Osteocyte (in vitro differentiated cells): ENCODE results near the gene VSIR. TPM values are rescaled to one million over a fixed set of nuclear protein-coding genes. Genes with fewer than 3 reads are reported as not detected.
A peak's percentile ranks its signal among the peaks of the same experiment; 100 is the strongest.

Source experiments
- DNase-seq: peaks from one replicate; pipeline ENCODE4 v3.0.0; 2021; ENCODE audit warnings: mixed read lengths; ENCODE audit not compliant: unreplicated experiment; ENCODE audit errors: extremely low spot score
- H3K27ac Mint-ChIP-seq: one replicate; pipeline ENCODE4 v1.8.0; 2021; ENCODE audit warnings: mild to moderate bottlenecking, mixed read lengths; ENCODE audit not compliant: unreplicated experiment
- H3K27me3 Mint-ChIP-seq: one replicate; pipeline ENCODE4 v1.8.0; 2021; ENCODE audit warnings: mixed read lengths; ENCODE audit not compliant: unreplicated experiment
- H3K36me3 Mint-ChIP-seq: one replicate; pipeline ENCODE4 v1.8.0; 2021; ENCODE audit warnings: mixed read lengths; ENCODE audit not compliant: unreplicated experiment
- H3K4me1 Mint-ChIP-seq: one replicate; pipeline ENCODE4 v1.8.0; 2021; ENCODE audit warnings: mixed read lengths; ENCODE audit not compliant: unreplicated experiment
- H3K4me3 Mint-ChIP-seq: one replicate; pipeline ENCODE4 v1.8.0; 2021; ENCODE audit warnings: mild to moderate bottlenecking, moderate library complexity, mixed read lengths; ENCODE audit not compliant: unreplicated experiment
- H3K9me3 Mint-ChIP-seq: one replicate; pipeline ENCODE4 v1.8.0; 2021; ENCODE audit warnings: mixed read lengths; ENCODE audit not compliant: unreplicated experiment
- CTCF ChIP-seq: fragments of 200-600 bp; sonication (generic); IDR thresholded peaks from 2 replicates; pipeline ENCODE4 v1.5.0; 2021; ENCODE audit warnings: antibody characterized with exemption, mild to moderate bottlenecking, moderate library complexity
- total RNA-seq: library from RNA; stranded (reverse); gene quantifications from 2 replicates; pipeline ENCODE4 v1.2.1, GENCODE V29; 2021

VSIR gene
- total RNA-seq, 1 donor from 2014 or later = 0.75 TPM

- Mint-ChIP-seq H3K27ac (no peak overlapping the region), H3K9me3 (no peaks in the 10 kb centered on the region), H3K4me3 (no peak overlapping the region), H3K27me3 (no peaks in the 10 kb centered on the region), H3K36me3 (peaks cover 49% of the 10 kb centered on the region), H3K4me1 (no peaks in the 10 kb centered on the region)
- DNase-seq = no peak
- no peak for TF ChIP-seq CTCF
Measured at GRCh38 chr10:71815515-71816130, 42.3 kb upstream of the VSIR start.

DNA sequence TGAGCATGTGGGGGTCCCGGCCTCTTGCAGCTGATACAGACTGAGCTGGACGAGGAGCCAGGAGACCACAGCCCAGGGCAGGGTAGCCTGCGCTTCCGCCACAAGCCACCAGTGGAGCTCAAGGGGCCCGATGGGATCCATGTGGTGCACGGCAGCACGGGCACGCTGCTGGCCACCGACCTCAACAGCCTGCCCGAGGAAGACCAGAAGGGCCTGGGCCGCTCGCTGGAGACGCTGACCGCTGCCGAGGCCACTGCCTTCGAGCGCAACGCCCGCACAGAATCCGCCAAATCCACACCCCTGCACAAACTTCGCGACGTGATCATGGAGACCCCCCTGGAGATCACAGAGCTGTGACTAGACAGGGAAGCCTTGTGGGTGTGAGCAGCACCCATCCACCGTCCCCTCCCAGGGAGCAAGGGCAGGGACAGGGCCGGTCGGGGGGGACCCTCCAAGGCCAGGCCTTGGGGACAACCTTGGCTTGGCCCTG is 41.6 kb upstream of the VSIR start:
- no peak overlapping the region for H3K4me3 Mint-ChIP-seq
- peaks cover 49% of the 10 kb centered on the region for H3K36me3 Mint-ChIP-seq
- H3K9me3 Mint-ChIP-seq = no peaks in the 10 kb centered on the region
- no peak for DNase-seq
- H3K27ac Mint-ChIP-seq = no peak overlapping the region
- no peak for TF ChIP-seq CTCF
- H3K4me1 Mint-ChIP-seq = no peaks in the 10 kb centered on the region
- no peaks in the 10 kb centered on the region for H3K27me3 Mint-ChIP-seq

DNA sequence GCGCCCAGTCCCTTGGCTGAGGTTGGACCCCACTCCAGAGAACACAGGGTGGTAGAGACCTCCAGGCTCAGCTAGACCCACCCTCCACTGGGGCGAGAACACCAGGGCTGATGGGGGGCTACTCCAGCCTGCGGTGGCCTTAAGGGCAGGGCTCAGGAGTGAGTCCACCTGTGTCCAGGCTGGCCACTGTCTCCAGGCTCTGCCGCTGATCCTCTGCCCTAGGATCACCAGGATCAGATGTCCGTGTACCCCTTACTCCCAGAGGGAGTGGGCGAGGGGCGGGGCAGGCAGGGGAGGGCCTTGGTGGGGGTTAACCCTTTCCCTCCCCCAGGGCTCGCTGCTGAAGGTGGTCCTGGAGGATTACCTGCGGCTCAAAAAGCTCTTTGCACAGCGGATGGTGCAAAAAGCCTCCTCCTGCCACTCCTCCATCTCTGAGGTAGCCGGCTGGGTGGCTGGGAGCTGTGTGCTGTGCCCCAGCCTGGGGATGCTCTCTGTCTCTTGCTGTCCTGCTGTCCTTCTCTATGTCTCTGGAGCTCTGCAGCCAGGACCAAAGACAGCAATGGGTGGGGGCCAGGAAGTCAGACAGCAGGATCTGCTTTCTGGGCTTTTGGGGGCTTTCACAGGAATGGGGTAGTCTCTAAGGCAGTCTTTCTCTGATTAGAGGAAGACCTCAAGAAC is 39.7 kb upstream of the VSIR start:
- no peak for DNase-seq
- no peak for TF ChIP-seq CTCF
- H3K9me3 Mint-ChIP-seq = no peaks in the 10 kb centered on the region
- H3K4me1 Mint-ChIP-seq = no peaks in the 10 kb centered on the region
- no peak overlapping the region for H3K4me3 Mint-ChIP-seq
- H3K27ac Mint-ChIP-seq = no peak overlapping the region
- no peaks in the 10 kb centered on the region for H3K27me3 Mint-ChIP-seq
- peaks cover 34% of the 10 kb centered on the region for H3K36me3 Mint-ChIP-seq

GRCh38 chr10:71812016-71812912 is 38.9 kb upstream of the VSIR start:
- Mint-ChIP-seq H3K9me3 (no peaks in the 10 kb centered on the region), H3K27ac (no peak overlapping the region), H3K27me3 (no peaks in the 10 kb centered on the region), H3K4me3 (no peak overlapping the region), H3K4me1 (no peaks in the 10 kb centered on the region), H3K36me3 (peaks cover 26% of the 10 kb centered on the region)
- no peak for DNase-seq
- TF ChIP-seq CTCF = peak; percentile 73

GRCh38 chr10:71811351-71811750 is 38.0 kb upstream of the VSIR start:
- Mint-ChIP-seq H3K27ac (no peak overlapping the region), H3K36me3 (peaks cover 18% of the 10 kb centered on the region)

More at GRCh38 chr10:71811351-71811750, 38.0 kb upstream of the VSIR start:
- DNase-seq = no peak
- TF ChIP-seq CTCF = no peak
- no peaks in the 10 kb centered on the region for H3K4me1 Mint-ChIP-seq
- peaks cover under 1% of the 10 kb centered on the region for H3K27me3 Mint-ChIP-seq
- H3K9me3 Mint-ChIP-seq = no peaks in the 10 kb centered on the region
- H3K4me3 Mint-ChIP-seq = no peak overlapping the region
